Keratinocyte (primary cell): ENCODE measurements around the gene PARD6B. TPM values are rescaled to one million over a fixed set of nuclear protein-coding genes. Genes with fewer than 3 reads are reported as not detected.

Source experiments
- DNase-seq: peaks from one replicate; pipeline ENCODE4 v3.0.0-alpha.2; 2011; ENCODE audit warnings: low read depth, missing footprints, low spot score
- FAIRE-seq: peaks from 2 replicates; lab custom pipeline; 2011; peaks lifted over from hg19 to GRCh38; lab: Jason Lieb, UNC
- H2AFZ ChIP-seq: 2 replicates; pipeline ENCODE4 v1.6.0; 2012; ENCODE audit warnings: low read length, control low read depth, inconsistent platforms; ENCODE audit not compliant: control insufficient read depth
- H3K27ac ChIP-seq: 2 replicates; pipeline ENCODE4 v1.5.1; 2011; ENCODE audit warnings: low read length; ENCODE audit not compliant: control insufficient read depth, insufficient read depth
- H3K27me3 ChIP-seq: 3 replicates; pipeline ENCODE4 v1.6.0; 2011; ENCODE audit warnings: low read length; ENCODE audit not compliant: control insufficient read depth, insufficient read depth; ENCODE audit errors: extremely low read depth
- H3K36me3 ChIP-seq, 2 experiments: 2 replicates in 1 of 2; 3 replicates in 1 of 2; pipeline ENCODE4 v1.5.1; 2011; ENCODE audit warnings: low read length in 2 of 2, mild to moderate bottlenecking in 1 of 2; ENCODE audit not compliant: control insufficient read depth in 2 of 2, insufficient read depth in 2 of 2; ENCODE audit errors: extremely low read depth in 1 of 2
- H3K4me1 ChIP-seq: 3 replicates; pipeline ENCODE4 v1.5.1; 2011; ENCODE audit warnings: low read length; ENCODE audit not compliant: control insufficient read depth, insufficient read depth; ENCODE audit errors: extremely low read depth
- H3K4me2 ChIP-seq: 3 replicates; pipeline ENCODE4 v1.6.0; 2011; ENCODE audit warnings: low read depth, low read length; ENCODE audit not compliant: control insufficient read depth, insufficient read depth; ENCODE audit errors: extremely low read depth
- H3K4me3 ChIP-seq, 3 experiments: fragments of 200-600 bp in 1 of 3; sonication (generic) in 1 of 3; 2 replicates in 2 of 3; 3 replicates in 1 of 3; pipeline ENCODE4 v1.5.1; 2011 to 2016; ENCODE audit warnings: low read length in 3 of 3, mild to moderate bottlenecking in 3 of 3, control low read depth in 2 of 3, inconsistent platforms in 1 of 3, low read depth in 1 of 3, mixed read lengths in 1 of 3, mixed run types in 1 of 3, moderate library complexity in 1 of 3; ENCODE audit not compliant: control insufficient read depth in 2 of 3, insufficient read depth in 2 of 3; ENCODE audit errors: extremely low read depth in 1 of 3
- H3K79me2 ChIP-seq: 2 replicates; pipeline ENCODE4 v1.6.0; 2012; ENCODE audit warnings: low read length; ENCODE audit not compliant: control insufficient read depth, insufficient read depth
- H3K9ac ChIP-seq: 3 replicates; pipeline ENCODE4 v1.6.0; 2011; ENCODE audit warnings: low read length; ENCODE audit not compliant: control insufficient read depth, insufficient read depth; ENCODE audit errors: extremely low read depth
- H3K9me1 ChIP-seq: 3 replicates; pipeline ENCODE4 v1.6.0; 2011; ENCODE audit warnings: low read length; ENCODE audit not compliant: control insufficient read depth, insufficient read depth; ENCODE audit errors: extremely low read depth
- H3K9me3 ChIP-seq: 2 replicates; pipeline ENCODE4 v1.5.1; 2012; ENCODE audit warnings: low read depth, low read length; ENCODE audit not compliant: control insufficient read depth
- H4K20me1 ChIP-seq: 3 replicates; pipeline ENCODE4 v1.6.0; 2011; ENCODE audit warnings: low read length; ENCODE audit not compliant: control insufficient read depth, insufficient read depth; ENCODE audit errors: extremely low read depth
- CTCF ChIP-seq, 3 experiments: IDR thresholded peaks in 1 of 3; conservative IDR thresholded peaks in 1 of 3; optimal IDR thresholded peaks in 1 of 3; 2 replicates in 2 of 3; 3 replicates in 1 of 3; pipeline versions ENCODE3 to v1.5.1; 2011; ENCODE audit warnings: low read length in 3 of 3, mild to moderate bottlenecking in 3 of 3, moderate library complexity in 2 of 3, control low read depth in 1 of 3, inconsistent platforms in 1 of 3; ENCODE audit not compliant: insufficient read depth in 2 of 3; ENCODE audit errors: extremely low read depth in 1 of 3
- EZH2 ChIP-seq: IDR thresholded peaks from one replicate; pipeline ENCODE4 v1.6.1; 2012; ENCODE audit warnings: inconsistent platforms, mild to moderate bottlenecking, low read length, moderate library complexity
- dilution Hi-C: fragments of 300-500 bp; cut with MboI; formaldehyde crosslinking; loops from one replicate; pipeline ENCODE4 v1.7.0; 2020; ENCODE audit warnings: low sequenced_read_pairs; ENCODE audit not compliant: extremely low pct_ligation_motif_present
- polyA plus RNA-seq, 5 experiments: library from polyadenylated mRNA; depleted of rRNA in 3 of 5; stranded (reverse) in 3 of 5; stranded (forward) in 1 of 5; unstranded in 1 of 5; fragments of >200 nt; gene quantifications; 1 replicate in 1 of 5; 2 replicates in 3 of 5; 3 replicates in 1 of 5; pipeline versions ENCODE4 v1.2.1 to v1.2.3, GENCODE V29; 2011 to 2012; ENCODE audit warnings: missing spikeins in 2 of 5, low read depth in 1 of 5, low replicate concordance in 1 of 5

PARD6B gene
- polyA plus RNA-seq, 1 donor (not counting 4 experiments of a cell fraction or from before 2014, with no cell fraction given): 2.0 TPM

- Histone ChIP-seq H3K9ac (no peak overlapping the region), H3K9me3 (no peaks in the 10 kb centered on the region), H3K4me2 (no peak overlapping the region), H3K4me3 (no peak overlapping the region), H2AFZ (no peak overlapping the region), H4K20me1 (no peaks in the 10 kb centered on the region), H3K79me2 (no peaks in the 10 kb centered on the region), H3K27ac (no peak overlapping the region), H3K36me3 (no peaks in the 10 kb centered on the region), H3K9me1 (no peaks in the 10 kb centered on the region), H3K4me1 (peaks cover 28% of the 10 kb centered on the region), H3K27me3 (no peaks in the 10 kb centered on the region)
- DNase-seq (no peak), FAIRE-seq (no peak)
- dilution Hi-C loops: no loop called here
- TF ChIP-seq CTCF (optimal IDR thresholded peaks at IDR 0.05 in 1 of 3, IDR thresholded peaks at IDR 0.05 in 1 of 3, conservative IDR thresholded peaks at IDR 0.05 in 1 of 3; ENCODE audit: extremely low read depth in 1 of 3, insufficient read depth in 2 of 3, low read length in 3 of 3) (no peak), EZH2 (no peak)
Observed at GRCh38 chr20:50758469-50758868, 27.1 kb downstream of the PARD6B start.

- no peaks in the 10 kb centered on the region for H3K9me1 ChIP-seq
- H2AFZ ChIP-seq: no peak overlapping the region
- no peak overlapping the region for H3K9ac ChIP-seq
- peaks cover 28% of the 10 kb centered on the region for H3K4me1 ChIP-seq
- H3K79me2 ChIP-seq: no peaks in the 10 kb centered on the region
- no peak overlapping the region for H3K4me2 ChIP-seq
- no peaks in the 10 kb centered on the region for H4K20me1 ChIP-seq
- dilution Hi-C loops: no loop called here
- no peaks in the 10 kb centered on the region for H3K27me3 ChIP-seq
- no peak overlapping the region for H3K4me3 ChIP-seq
- H3K36me3 ChIP-seq: no peaks in the 10 kb centered on the region
- FAIRE-seq (no peak), DNase-seq (no peak)
- TF ChIP-seq CTCF (optimal IDR thresholded peaks at IDR 0.05 in 1 of 3, IDR thresholded peaks at IDR 0.05 in 1 of 3, conservative IDR thresholded peaks at IDR 0.05 in 1 of 3; ENCODE audit: extremely low read depth in 1 of 3, insufficient read depth in 2 of 3, low read length in 3 of 3) (no peak), EZH2 (no peak)
- no peak overlapping the region for H3K27ac ChIP-seq
- H3K9me3 ChIP-seq: no peaks in the 10 kb centered on the region
Observed at GRCh38 chr20:50758992-50759391, 27.6 kb downstream of the PARD6B start.
